Measurements from ENCODE around the gene CD1D. TPM values are rescaled to one million over a fixed set of nuclear protein-coding genes. Genes with fewer than 3 reads are reported as not detected.

Gene CD1D
- total RNA-seq, 1 experiment from 2014 or later = not detected

DNA sequence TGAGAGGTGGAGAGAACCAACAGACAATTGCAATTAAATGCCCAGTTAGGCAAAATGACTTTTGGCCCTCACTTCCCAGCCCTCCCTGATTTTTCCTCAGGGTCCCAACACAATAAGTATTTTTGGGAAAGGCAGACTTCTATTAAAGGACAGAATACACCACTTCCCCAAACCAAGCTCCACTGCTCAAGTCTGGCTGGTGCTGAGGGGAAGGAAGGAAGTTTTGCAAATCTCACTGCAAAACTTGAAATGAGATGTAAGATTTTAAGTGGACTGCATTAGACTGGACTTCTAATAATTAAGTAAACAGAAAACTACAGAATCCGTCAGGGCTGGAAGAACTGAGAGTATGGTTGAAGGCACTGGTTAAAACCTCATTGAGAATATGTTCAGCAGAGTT, 32.2 kb upstream of the CD1D start:
- intact Hi-C loops (cut with micrococcal nuclease) = no loop called here
- RAD21 ChIA-PET (ENCODE audit: low non-redundant PET in 1 of 2, low total read pairs in 2 of 2, uncharacterized antibody in 2 of 2, unreplicated experiment in 2 of 2) = no interaction called here
- H2AFZ ChIP-seq (ENCODE audit: low read depth, low read length, poor library complexity, severe bottlenecking) = no peak overlapping the region

DNA sequence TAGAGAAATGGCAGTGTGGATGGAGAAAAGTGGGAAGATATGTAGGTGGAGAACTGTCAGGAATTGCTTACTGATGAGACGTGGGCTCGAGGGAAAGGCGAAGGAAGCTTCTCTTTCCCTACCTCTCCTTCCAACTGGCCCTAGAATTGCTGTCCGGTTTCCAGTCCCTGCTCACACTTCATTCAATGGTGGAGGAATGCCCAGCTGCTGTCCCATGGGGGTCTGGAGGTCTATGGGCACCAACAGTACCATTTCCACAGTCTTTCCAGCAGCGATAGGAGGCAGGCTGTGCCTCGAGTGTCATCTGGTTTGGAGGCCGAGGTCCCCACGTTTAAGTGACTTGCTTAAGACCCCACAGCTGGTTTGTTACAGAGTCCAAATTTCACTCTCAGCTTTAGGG, 31.5 kb upstream of the CD1D start:
- POLR2A ChIA-PET = interaction anchor here (0.6 kb wide), 1 partner anchor 156 kb away, joined by 3 read pairs; no protein-coding TSS in a partner anchor
- Histone ChIP-seq H2AFZ (ENCODE audit: low read depth, low read length, poor library complexity, severe bottlenecking) (peak overlapping the region; percentile 81), H3K9ac (ENCODE audit: low read length) (no peak overlapping the region), H3K79me2 (ENCODE audit: insufficient read depth, low read length) (no peaks in the 10 kb centered on the region), H3K9me3 (ENCODE audit: control insufficient read depth in 1 of 2, insufficient read depth in 1 of 2, low read depth in 1 of 2, low read length in 2 of 2) (no peaks in the 10 kb centered on the region), H3K4me1 (ENCODE audit: control insufficient read depth in 1 of 2, insufficient read depth in 2 of 2, low read length in 2 of 2) (peaks cover 3 to 17% of the 10 kb centered on the region in 2 experiments; a peak in 3 of 4 replicates), H3K4me3 (replicated peaks in 1 of 2; ENCODE audit: low read depth in 1 of 2, low read length in 2 of 2) (peak overlapping the region; percentile 41 to 49), H3K27me3 (ENCODE audit: insufficient read depth, low read length) (peaks cover 8% of the 10 kb centered on the region; the same call in 1 of the 2 replicates), H4K20me1 (ENCODE audit: insufficient read depth) (no peaks in the 10 kb centered on the region), H3K36me3 (ENCODE audit: control insufficient read depth in 1 of 2, insufficient read depth in 2 of 2, low read length in 2 of 2) (no peaks in the 10 kb centered on the region), H3K27ac (ENCODE audit: low read depth, low read length) (no peak overlapping the region), H3K4me2 (ENCODE audit: low read length) (peak overlapping the region; percentile 79), H3K9me2 (ENCODE audit: insufficient read depth) (no peaks in the 10 kb centered on the region)
- no peak for DNase-seq (ENCODE audit: low read depth, low spot score)
- CTCF ChIA-PET = interaction anchor here (1.1 kb wide), 1 partner anchor 24 kb away, joined by 3 read pairs; no protein-coding TSS in a partner anchor
- no TSS peak for BruUV-seq (replicated peaks)
- RAD21 ChIA-PET (ENCODE audit: low non-redundant PET in 1 of 2, low total read pairs in 2 of 2, uncharacterized antibody in 2 of 2, unreplicated experiment in 2 of 2) = no interaction called here
- ATAC-seq = peak; percentile 18; the same call in 1 of the 2 replicates
- intact Hi-C loops (cut with micrococcal nuclease) = no loop called here
- no peak for TF ChIP-seq POLR2A (IDR thresholded peaks at IDR 0.05; ENCODE audit: borderline replicate concordance, extremely low read depth, insufficient read depth, insufficient read length)
- TF ChIP-seq, protein P1, sequence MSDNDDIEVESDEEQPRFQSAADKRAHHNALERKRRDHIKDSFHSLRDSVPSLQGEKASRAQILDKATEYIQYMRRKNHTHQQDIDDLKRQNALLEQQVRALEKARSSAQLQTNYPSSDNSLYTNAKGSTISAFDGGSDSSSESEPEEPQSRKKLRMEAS (IDR thresholded peaks at IDR 0.05) = no peak
- TF ChIP-seq EZH2 (IDR thresholded peaks at IDR 0.05) = no peak
- TF ChIP-seq ELF1 (IDR thresholded peaks at IDR 0.05; ENCODE audit: borderline replicate concordance, low read depth) = no peak
- TF ChIP-seq RAD21 (IDR thresholded peaks at IDR 0.05; ENCODE audit: low read depth) = no peak
- no peak for TF ChIP-seq YY1 (IDR thresholded peaks at IDR 0.05; ENCODE audit: extremely low read depth, insufficient replicate concordance, low read depth, low read length)
- TF ChIP-seq ATF3 (IDR thresholded peaks at IDR 0.05) = no peak
- no peak for TF ChIP-seq ZFX (IDR thresholded peaks at IDR 0.05)
- TF ChIP-seq, protein P2, sequence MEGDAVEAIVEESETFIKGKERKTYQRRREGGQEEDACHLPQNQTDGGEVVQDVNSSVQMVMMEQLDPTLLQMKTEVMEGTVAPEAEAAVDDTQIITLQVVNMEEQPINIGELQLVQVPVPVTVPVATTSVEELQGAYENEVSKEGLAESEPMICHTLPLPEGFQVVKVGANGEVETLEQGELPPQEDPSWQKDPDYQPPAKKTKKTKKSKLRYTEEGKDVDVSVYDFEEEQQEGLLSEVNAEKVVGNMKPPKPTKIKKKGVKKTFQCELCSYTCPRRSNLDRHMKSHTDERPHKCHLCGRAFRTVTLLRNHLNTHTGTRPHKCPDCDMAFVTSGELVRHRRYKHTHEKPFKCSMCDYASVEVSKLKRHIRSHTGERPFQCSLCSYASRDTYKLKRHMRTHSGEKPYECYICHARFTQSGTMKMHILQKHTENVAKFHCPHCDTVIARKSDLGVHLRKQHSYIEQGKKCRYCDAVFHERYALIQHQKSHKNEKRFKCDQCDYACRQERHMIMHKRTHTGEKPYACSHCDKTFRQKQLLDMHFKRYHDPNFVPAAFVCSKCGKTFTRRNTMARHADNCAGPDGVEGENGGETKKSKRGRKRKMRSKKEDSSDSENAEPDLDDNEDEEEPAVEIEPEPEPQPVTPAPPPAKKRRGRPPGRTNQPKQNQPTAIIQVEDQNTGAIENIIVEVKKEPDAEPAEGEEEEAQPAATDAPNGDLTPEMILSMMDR (IDR thresholded peaks at IDR 0.05 in 2 of 3, conservative IDR thresholded peaks at IDR 0.05 in 1 of 3; ENCODE audit: borderline replicate concordance in 1 of 3, insufficient read depth in 1 of 3, low read depth in 2 of 3, low read length in 2 of 3) = no peak

More for the DNA sequence above, 32.2 kb upstream of the CD1D start:
- H3K27ac ChIP-seq (ENCODE audit: low read depth, low read length) = no peak overlapping the region
- peak overlapping the region; percentile 79; the same call in 1 of the 2 replicates for H3K4me2 ChIP-seq (ENCODE audit: low read length)
- DNase-seq (ENCODE audit: low read depth, low spot score) = no peak
- TF ChIP-seq EZH2 (IDR thresholded peaks at IDR 0.05) = no peak
- TF ChIP-seq, protein P2 (IDR thresholded peaks at IDR 0.05 in 2 of 3, conservative IDR thresholded peaks at IDR 0.05 in 1 of 3; ENCODE audit: borderline replicate concordance in 1 of 3, insufficient read depth in 1 of 3, low read depth in 2 of 3, low read length in 2 of 3) = no peak
- no peak for TF ChIP-seq CEBPB (IDR thresholded peaks at IDR 0.05; ENCODE audit: low read depth)
- no peaks in the 10 kb centered on the region for H3K79me2 ChIP-seq (ENCODE audit: insufficient read depth, low read length)
- H3K4me1 ChIP-seq (ENCODE audit: control insufficient read depth in 1 of 2, insufficient read depth in 2 of 2, low read length in 2 of 2) = peaks cover 3 to 17% of the 10 kb centered on the region in 2 experiments; a peak in 3 of 4 replicates
- H3K4me3 ChIP-seq (replicated peaks in 1 of 2; ENCODE audit: low read depth in 1 of 2, low read length in 2 of 2) = no peak overlapping the region
- POLR2A ChIA-PET = no interaction called here
- peaks cover 1% of the 10 kb centered on the region; the same call in 1 of the 2 replicates for H3K27me3 ChIP-seq (ENCODE audit: insufficient read depth, low read length)
- H3K36me3 ChIP-seq (ENCODE audit: control insufficient read depth in 1 of 2, insufficient read depth in 2 of 2, low read length in 2 of 2) = no peaks in the 10 kb centered on the region
- CTCF ChIA-PET = no interaction called here
- no TSS peak for BruUV-seq (replicated peaks)
- no peaks in the 10 kb centered on the region for H4K20me1 ChIP-seq (ENCODE audit: insufficient read depth)
- H3K9ac ChIP-seq (ENCODE audit: low read length) = no peak overlapping the region
- no peaks in the 10 kb centered on the region for H3K9me2 ChIP-seq (ENCODE audit: insufficient read depth)
- ATAC-seq = no peak
- no peaks in the 10 kb centered on the region for H3K9me3 ChIP-seq (ENCODE audit: control insufficient read depth in 1 of 2, insufficient read depth in 1 of 2, low read depth in 1 of 2, low read length in 2 of 2)

Measured in HCT116 (cell line).